ENCODE measurements around the gene GRID1. TPM values are rescaled to one million over a fixed set of nuclear protein-coding genes. Genes with fewer than 3 reads are reported as not detected.
"Not testable (repeated sequence)": the region's sequence is repeated elsewhere in the genome, so short reads cannot be mapped to it uniquely, and the experiment has no call there.

GRID1 gene
- total RNA-seq, 1 experiment from 2014 or later, result not detected

DNA sequence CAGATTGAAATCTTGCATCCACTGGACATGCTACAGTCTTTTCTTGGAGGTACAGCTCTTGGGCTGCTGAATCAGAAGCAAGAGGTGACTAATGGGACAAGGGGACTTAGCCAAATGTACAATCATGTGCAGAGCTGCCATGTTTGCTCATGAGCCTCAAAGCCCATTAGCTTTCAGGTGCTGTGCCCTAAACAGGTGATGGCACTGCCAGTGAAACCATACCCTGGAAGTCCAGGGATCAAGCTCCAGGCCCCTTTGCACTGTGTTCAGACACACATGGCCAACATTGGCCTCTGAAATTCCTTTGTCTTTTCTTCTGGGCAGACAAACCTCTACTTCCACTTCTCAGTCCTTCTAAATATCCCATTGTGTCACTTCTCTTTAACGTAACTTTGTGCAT lies 328.2 kb downstream of the GRID1 start:
- DNase-seq (ENCODE audit: low read depth), result no peak

DNA sequence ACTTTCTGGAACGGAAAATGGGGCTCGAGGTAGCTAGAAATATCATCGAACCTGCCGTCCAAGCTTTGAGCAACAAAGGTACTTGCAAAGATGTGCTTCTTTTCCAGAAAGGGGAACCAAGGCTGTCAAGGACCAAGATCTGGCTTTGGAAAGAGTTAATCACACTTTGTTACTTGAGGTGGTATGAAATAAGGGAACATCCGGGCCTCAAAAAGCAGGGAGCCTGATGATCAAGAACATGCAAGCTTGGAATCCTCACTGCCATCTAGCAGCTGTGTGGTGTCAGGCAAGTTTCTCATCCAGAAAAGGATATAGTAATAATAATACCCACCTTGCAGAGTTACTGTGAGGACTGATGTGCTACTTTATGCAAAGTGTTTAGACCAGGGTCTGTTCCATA lies 329.5 kb downstream of the GRID1 start:
- DNase-seq (ENCODE audit: low read depth), result no peak

DNA sequence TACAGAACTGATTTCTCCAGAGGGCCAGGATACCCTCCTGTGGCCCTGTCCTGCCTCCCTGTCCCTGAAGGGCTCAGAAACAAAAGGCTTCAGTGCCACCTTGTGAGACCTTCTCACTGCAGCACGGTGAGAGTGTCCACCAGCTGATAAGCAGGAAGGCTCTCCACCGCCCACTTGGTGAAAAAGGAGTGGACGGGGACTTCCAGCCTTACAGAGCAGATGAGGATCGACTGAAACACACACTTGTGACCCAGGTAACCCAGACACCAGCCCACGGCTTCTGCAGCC lies 330.1 kb downstream of the GRID1 start:
- DNase-seq (ENCODE audit: low read depth), result no peak

DNA sequence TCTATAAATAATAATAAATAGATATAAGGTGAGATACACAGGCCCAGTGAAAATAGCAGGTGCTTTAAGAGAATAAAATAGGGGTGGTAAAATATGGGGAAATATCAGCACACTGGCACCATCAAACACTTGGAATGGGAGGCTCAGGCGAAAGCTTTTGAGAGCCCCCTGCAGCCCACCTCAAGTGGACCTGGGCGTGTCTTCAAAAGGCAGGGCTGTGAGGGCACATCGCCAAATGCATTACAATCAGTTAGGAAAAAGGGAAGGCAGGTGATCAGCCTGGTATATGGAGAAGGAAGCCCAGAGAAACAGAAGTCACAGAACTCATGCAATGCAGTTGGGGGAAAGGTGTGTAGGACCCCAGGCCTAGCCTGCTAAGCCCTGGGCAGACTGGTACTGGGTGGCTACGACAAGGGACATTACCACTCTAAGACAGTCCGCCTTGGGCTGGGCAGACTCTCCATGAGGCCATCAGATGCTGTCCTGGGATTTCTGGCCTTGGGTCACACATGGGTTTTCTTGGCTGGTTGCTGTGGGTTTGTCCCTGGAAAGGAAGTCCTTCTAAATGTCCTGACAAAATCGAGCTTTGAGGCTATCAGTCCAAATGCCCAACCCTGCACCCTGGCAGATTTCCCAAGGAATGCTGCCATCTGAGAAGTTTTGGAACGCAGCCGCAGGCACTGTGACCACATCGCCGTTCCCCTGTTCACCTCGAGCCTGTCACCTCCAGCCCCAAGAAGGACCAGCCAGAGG lies 330.6 kb downstream of the GRID1 start:
- DNase-seq (ENCODE audit: low read depth), result no peak

DNA sequence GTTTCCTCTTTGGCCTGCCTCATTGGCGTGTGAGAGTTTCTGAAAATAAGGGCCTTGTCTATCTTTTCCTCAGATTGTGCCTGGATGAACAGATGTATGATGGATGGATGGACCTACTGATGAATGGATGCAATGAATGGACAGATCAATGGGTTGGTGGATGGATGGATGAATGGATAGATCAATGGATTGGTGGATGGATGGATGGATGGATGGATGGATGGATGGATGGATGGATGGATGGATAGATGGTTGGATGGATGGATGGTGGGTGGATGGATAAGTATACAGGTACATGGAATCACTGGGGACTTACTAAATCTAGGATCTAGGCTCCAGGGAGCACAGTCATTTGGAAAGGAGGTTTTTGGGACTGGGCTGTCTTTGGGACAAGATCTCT lies 331.9 kb downstream of the GRID1 start:
- DNase-seq (ENCODE audit: low read depth), result no peak

DNA sequence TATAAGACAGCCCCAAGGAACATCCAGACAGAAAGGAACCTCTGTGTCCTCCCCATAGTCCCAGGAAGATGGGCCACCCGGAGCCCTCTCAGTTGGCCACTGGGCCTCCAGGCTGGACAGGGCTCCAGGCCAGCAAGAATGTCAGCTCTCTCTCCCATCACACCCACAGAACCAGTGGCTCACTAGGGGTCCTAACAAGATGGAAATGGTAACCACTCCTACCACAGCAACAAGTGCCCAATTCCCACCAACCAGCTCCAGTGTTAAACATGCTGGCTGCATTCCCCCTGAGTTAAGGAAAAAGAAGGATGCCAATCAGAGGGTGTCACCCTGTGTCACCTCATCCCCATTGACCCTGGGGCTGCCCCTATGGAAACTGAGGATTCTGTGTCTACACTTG lies 333.0 kb downstream of the GRID1 start:
- no peak for DNase-seq (ENCODE audit: low read depth)

DNA sequence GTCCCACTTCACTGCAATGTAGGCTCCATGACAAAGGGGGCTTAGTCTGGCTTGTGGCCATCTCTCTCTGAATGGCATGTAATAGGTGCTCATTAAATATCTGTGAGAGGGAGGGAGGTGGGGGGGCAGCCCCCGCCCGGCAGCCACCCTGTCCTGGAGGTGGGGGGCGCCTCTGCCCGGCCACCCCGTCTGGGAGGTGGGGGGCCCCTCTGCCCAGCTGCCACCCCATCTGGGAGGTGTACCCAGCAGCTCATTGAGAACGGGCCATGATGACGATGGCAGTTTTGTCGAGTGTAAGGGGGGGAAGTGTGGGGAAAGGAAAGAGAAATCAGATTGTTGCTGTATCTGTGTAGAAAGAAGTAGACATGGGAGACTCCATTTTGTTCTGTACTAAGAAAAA lies 334.5 kb downstream of the GRID1 start:
- not testable (repeated sequence) for DNase-seq (ENCODE audit: low read depth)

DNA sequence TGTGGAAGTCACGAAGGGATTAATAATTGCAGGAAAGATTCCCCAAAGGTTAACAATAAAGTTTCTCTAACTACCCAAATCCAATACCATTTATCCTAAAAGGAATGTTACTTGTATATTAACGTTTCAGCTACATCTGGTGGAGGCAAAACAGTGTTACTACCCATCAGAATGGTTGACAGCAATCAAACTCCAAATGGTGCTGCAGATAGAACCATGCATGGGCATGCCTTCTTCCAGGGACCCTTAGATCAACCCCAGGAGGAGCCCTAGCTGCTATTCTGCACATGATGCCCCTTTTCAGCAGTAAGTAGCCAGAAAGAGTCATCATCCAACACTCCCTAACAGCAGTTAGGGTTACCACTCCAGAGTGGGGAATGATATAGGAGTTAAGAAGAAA lies 336.3 kb downstream of the GRID1 start:
- DNase-seq (ENCODE audit: low read depth), result no peak

DNA sequence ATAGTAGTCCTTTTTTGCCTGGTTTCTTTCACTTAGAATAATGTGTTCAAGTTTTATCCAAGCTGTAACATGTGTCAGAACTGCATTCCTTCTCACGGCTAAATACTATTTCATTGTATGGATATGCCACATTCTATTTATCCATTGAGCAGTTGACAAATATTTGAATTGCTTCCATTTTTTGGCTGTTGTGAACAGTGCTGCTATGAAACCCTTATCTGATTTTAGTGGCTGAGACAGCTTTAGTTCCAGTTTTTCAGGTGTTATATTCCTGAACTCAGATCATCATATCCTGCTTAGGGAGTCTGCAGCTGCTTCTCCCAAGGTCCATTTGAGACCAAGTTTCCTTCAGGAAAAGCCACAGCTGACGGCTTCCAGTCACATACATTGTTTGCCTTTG lies 339.2 kb downstream of the GRID1 start:
- DNase-seq (ENCODE audit: low read depth), result no peak

DNA sequence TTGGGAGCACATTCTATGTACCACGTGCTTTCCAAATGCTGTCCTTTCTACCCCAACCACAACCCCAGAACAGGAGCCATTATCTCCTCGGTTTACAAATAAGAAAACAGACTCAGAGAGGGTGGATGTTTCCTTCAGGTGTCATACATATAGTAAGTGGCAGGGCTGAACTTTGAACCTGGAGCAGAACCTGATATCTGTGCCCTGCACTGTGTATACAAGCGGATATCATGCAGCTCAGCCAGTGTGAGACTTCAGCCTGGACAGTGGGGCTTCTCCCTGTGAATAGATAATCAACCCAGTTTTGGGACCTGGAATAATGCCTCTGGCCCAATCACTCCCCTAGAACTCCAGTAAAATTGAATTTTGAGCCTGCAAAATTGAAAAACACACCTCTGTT lies 341.1 kb downstream of the GRID1 start:
- DNase-seq (ENCODE audit: low read depth), result no peak

DNA sequence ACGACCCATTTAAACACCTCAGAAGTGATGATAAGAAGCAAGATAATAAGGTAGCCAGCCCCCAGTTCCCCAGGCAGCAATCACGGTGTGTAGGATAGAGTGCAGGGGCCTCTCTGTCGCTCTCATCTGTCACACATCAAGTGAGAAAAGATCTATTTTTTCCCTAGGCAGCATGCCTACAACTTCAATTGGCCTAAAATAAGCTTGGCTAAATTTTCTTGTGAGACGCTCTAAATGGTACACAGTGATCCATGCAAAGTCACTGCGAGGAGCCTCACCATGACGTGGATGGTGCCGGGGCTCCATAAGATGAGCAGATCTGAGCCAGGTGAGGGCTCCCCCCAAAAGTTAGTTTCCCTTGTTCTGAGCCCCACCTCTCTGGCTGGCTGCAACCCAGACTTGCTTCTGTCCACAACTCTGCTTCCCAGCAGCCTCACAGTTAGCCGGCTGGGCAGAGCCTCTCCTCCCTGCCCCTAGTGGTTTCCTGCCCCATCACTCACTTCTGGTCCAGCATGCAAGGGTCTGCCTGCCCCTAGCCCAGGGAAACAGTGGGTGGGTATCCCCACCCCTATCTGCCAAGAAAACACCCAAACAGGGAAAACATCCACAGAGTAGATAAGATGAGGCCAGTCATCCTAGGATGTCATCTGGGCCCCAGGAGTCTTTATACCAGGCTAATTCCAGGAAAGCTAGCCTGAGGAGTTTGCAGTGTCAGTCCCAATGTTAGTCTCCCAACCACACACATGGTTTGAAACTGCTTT lies 342.1 kb downstream of the GRID1 start:
- no peak for DNase-seq (ENCODE audit: low read depth)

DNA sequence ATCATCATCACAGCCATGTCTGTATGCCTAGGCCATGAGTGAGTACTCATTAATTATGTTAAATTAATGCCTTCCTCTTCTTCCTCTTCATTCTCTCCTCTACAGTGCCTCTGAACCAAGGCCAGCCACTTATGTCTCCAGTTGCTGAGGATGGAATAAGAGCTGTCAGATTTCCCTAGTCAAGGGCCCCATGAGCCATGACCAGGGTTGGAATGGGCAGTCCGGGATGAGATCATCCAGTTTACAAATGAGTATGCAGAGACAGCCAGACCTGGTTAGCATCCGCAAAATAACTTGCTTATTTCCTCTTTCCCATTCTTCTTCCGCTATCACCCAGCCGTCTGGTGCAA lies 342.7 kb downstream of the GRID1 start:
- DNase-seq (ENCODE audit: low read depth), result no peak

DNA sequence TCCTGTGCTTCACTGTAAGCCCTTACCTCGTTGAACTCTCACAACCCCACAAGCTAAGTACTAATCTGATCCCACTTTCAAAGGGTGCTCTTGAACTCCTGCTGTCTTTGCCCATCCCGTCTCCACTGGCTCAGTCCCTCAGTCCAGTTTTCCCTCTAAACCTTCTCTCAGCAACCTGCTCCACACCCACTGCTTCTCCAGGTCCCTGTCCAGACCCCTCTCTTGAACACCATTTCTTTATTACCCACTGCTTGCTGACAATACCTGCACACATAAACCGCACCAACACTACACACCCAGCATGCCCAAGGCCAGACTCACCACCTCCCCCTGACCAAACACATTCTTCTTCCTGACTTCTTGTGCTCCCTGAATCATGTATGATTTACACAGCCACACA lies 343.3 kb downstream of the GRID1 start:
- no peak for DNase-seq (ENCODE audit: low read depth)

DNA sequence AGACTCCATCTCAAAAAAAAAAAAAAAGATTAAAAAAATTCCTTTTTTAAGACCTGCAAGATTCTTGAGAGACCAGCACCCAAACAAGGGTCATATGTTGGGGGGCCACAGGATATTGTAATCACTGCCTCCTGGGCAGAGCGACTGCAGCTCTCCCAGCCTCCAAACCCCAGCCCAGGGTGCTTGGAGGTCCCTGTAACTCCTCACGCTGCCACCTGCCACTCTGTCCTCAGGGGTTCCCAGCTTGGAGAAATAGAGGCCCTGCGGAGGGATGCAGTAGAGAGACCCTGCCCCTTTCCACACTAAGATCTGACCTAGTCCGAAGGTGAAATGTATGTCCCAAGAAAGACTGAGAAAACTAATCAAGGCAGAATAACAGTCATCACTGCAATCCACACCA lies 343.7 kb downstream of the GRID1 start:
- no peak for DNase-seq (ENCODE audit: low read depth)

DNA sequence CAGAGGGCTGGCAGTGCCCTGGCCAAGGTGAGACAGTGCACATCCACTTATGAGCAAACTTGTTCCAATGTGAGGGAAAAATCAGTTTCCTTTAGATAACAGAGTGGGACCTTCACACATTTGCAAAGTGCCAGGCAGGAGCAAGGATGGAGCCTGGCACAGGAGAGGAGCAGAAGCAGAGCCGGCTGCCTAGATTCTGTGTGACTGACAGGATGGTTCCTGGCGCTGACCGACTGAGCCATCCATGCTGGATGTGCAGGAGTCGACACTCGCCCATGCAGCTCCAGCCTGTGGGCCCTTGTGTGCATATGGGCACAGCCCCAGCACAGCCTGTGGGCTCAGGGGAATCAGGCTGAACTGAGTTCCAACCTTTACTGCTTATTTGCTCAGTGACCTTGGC lies 346.5 kb downstream of the GRID1 start:
- no peak for DNase-seq (ENCODE audit: low read depth)

DNA sequence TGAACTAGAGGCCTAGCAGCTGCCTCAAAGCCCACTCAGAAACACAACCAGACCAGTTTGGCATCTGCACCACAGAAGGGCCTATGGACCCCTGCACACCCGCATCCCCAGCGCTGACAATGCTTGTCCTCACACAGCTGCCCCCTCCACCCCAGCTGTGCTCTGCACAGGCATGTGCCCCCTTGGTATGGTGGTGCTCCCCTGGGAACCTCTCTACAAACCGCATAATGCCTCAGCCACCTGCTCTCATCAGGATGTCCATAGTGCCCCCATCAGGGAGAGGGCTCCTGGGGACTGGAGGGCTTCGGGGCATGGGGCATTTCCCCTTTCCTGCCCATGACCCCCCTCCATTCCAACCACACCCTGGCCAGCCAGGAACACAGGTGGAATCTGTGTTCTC lies 347.5 kb downstream of the GRID1 start:
- no peak for DNase-seq (ENCODE audit: low read depth)

DNA sequence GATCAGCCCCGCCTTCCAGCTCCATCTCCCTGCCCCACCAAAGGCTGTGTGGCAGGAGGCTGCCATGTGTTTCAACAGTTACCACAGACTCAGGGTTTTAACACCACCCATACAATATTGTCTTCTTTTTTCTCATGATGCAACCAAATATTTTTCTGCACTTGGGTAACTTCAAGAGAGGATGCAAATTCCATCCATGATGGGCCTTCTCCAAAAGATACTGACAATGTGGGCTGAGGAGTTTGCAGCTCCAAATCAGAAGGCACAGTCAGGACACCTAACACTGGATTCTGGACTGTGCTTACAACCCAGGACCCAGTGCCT lies 347.9 kb downstream of the GRID1 start:
- DNase-seq (ENCODE audit: low read depth), result no peak

DNA sequence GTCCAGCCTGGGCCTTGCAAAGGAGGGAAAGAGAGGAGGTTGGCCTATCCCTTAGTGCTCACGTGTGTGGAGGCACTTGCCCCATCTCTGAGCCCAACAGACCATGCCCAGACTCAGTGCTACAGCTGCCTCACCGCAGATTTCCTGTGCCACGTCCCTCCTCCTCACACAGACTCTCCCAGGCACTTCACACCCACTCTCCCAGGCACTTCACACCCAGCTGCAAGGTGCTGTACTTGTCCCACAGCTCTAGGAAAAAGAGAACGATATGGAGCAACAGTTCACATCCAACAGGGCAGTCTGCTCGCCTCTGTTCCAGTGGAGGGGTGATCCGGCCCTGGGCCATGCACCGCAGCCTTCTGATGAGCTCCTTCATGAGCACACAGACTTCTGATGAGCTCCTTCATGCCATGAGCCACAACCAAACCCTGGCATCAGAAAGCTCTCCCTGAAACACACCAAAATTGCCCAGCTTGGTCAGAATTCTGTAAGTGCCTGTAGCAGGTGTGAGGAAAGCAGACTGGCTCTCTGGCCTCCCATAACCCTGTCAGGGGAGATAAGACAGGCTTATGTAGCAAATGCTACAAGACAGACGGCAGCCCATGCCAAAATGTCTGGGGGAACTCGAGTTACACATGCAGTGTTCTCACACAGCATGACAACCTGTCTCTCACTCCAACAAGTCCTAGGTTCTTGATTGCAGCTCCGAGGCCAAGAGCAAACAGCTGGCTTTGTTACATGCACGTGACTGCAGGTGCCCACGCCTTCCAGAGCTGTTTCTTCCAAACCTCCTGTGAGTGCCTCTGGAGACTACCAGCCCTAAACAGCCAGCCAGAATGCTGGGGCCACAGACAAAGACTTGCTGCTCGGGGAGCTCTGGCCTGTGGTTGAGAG lies 348.5 kb downstream of the GRID1 start:
- DNase-seq (ENCODE audit: low read depth), result no peak

DNA sequence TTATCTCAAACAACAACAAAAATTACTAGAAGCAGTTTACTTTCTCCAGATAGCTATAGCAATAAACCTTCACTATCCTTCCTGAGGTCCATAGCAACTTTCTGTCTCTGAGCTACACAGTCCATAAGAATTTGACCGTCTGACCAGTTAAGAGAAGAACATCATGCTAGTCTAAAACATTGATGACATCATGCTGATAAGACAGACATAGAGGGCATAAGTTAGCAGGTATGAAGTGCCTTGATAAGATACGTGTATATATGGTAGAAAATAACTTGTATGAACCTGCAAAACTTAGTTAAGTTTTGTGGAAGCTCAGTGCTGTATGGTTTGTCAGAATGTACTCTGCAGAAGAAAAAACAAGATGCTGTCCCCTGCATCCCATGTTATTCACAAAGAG lies 353.0 kb downstream of the GRID1 start:
- no peak for DNase-seq (ENCODE audit: low read depth)

DNA sequence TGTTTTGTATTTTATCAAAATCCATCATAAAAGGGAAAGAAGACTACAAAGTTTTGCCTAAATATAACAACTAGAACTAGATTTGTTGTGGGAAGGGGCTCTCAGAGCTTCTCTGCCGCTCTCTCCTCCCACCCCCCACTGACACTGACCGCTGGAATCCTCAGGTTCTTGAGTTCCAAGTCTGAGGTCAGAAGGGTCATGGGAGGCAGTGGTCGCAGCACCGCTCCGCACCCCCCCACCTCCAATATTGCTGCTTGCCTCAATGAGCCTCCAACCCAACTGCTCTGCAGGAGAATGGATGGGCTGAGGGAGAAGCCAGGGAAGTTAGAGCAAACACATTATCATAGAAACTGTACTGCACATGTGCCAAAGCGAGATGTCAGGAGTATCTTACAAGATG lies 359.4 kb downstream of the GRID1 start:
- DNase-seq (ENCODE audit: low read depth), result no peak

DNA sequence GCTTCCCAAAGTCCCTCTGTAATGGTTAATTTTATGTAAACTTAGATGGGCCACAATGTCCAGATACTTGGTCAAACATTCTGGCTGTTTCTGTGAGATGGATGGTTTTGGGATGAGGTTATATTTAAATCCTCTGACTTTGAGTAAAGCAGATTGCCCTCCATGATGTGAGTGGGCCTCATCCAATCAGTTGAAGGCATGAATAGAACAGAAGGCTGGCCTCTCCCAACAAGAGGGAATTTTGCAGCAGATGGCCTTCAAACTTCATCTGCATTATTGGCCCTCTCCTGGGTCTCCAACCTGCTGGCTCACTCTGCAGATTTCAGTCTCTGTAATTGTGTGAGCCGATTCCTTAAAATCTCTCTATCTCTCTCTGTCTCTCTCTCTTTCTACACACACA lies 362.3 kb downstream of the GRID1 start:
- no peak for DNase-seq (ENCODE audit: low read depth)

DNA sequence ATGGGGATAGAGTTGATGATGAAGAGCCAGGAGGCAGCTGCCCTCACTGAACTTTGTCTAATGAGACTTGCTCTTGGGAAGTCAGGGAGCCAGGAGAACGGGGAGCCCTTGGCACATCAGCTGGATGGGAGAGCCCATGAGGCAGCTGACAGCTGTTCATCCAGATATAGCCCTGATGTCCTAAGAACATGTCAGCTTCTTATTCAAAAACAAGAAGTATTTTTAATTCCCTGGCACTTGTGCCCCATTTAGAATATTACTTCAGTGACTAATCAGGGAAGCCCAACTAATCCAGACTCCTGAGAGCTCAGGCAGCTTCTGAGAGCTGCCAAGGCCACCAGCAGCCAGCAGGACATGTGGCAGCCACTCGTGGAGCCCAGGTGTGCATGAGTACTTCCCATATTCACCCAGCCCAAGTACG lies 363.4 kb downstream of the GRID1 start:
- no peak for DNase-seq (ENCODE audit: low read depth)

DNA sequence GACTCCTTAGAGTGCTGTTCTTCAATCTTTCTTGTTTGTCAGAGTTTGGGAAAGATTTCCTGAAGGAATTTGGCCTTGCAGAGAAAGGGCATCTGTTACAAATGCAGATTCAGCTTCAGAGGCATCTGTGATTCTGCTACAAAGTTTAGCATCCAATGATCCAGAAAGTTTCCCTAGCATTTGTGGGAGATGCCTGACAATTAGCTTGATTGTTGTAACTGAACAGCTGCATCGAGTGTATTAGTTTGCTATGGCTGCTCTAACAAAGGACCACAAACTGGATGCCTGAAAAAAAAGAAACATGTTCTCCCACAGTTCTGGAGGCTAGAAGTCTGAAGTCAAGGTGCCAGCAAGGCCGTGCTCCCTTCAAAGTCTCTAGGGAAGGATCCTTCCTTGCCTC lies 365.1 kb downstream of the GRID1 start:
- DNase-seq (ENCODE audit: low read depth), result no peak

All from M059J (cell line).